DMS153 treated with DMSO at 0.1 percent for 48 hours (cell line): ENCODE results near the gene STRBP.
"Not testable (repeated sequence)": the region's sequence is repeated elsewhere in the genome, so short reads cannot be mapped to it uniquely, and the experiment has no call there.

ENCODE experiments used
- DNase-seq: peaks from one replicate; lab custom pipeline; 2025; ENCODE audit not compliant: unreplicated experiment; lab: John Stamatoyannopoulos, UW

Gene STRBP

GRCh38 chr9:123268465-123269259 lies at the start of gene STRBP:
Gene STRBP, minus strand, starts transcription at chr9:123268586. Its CDS starts 84,452 bp downstream, at chr9:123184134.
- peak; percentile 90 for DNase-seq

GRCh38 chr9:123316053-123316718 lies 47.8 kb upstream of the STRBP start:
- DNase-seq, result no peak

DNA sequence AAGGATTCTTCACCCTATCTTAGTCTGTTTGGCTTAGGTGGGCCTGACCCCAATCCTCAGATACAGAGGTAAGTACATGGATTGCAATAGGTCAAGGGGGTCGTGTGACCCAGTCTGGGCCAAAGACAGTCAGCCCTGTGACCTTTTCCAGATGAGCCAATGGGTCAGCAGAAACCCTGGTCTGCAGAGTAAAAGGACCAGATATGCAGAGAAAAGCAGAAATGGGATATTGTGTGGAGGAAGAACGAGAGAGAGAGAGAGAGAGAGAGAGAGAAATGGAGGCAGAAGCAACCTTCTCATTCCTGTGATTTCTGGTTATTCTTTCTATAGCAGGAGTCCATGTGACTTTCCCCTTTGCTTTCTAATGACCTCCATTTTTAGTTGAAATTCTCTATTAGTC lies 47.2 kb upstream of the STRBP start:
- DNase-seq, result no peak

DNA sequence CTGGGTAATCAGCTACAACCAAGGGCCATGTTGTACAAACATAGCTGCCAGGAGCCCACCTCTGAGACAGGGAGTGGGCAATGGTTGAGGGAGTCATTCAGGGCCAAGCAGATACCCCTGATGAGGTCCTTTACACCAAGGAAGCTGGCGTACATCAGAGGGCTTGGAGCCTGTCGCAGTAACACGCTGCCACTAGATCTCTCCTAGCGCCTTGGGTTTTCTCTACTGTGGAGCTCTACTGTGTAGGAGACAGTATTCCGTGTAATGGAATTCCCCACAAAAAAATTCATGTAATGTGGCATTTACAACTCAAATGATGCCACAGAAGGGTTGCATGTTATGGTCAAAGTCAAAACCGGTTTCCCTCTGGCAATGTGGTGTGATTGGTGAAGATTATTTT lies 46.2 kb upstream of the STRBP start:
- no peak for DNase-seq

DNA sequence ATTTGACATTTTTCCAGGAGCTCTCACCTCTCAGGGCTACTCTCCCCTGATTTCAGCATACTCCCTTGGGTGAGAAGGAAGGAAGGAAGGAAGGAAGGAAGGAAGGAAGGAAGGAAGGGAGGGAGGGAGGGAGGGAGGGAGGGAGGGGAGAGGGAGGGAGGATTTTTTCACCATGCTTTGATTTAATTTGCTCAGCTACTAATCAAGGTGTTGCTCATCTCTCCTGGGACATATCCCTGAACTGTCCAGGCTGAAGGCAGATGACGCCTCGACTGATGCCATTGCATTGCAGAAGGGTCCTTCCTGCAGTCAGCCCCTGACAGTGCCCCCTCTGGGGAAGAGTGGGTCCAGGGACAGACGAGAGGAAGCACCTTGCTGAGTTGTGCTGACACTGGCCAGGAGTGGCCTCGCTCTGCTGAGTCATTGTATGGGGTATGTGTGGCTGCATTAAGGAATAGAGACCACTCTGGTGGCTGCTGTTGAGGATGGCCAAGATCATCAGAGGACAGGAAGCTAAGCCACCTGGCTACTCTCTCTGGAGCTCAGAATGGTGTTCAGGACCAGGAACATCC lies 44.0 kb upstream of the STRBP start:
- DNase-seq, result no peak

DNA sequence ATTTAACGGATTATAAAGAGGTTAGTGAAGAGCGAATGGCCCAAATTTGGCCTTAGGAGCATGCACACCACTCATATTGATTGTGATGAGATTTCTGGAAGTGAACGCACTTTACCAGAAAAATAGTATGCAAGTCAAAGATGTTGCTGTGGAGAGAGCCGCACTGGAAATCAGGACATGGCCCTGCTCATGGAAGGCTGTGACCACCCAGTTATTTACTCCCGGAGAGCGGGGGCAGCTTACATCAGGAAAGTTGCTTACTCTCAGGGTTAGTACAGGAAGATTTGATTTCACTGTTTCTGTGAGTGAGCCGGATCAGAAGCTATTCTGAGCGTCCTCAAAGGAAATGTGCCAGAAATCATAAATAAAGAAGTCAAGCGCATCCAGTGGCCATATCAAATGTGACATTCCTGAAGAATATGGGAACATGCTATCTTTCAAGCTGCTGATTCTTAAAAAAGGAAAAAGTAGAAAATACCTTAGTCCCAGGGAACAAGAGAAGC lies 42.9 kb upstream of the STRBP start:
- no peak for DNase-seq

- DNase-seq, result no peak
Measured at GRCh38 chr9:123310551-123311249, 42.3 kb upstream of the STRBP start.

GRCh38 chr9:123309611-123310010 lies 41.2 kb upstream of the STRBP start:
- no peak for DNase-seq

GRCh38 chr9:123305879-123306278 lies 37.5 kb upstream of the STRBP start:
- DNase-seq, result no peak

- DNase-seq, result no peak
Measured at GRCh38 chr9:123304340-123304691, 35.9 kb upstream of the STRBP start.

DNA sequence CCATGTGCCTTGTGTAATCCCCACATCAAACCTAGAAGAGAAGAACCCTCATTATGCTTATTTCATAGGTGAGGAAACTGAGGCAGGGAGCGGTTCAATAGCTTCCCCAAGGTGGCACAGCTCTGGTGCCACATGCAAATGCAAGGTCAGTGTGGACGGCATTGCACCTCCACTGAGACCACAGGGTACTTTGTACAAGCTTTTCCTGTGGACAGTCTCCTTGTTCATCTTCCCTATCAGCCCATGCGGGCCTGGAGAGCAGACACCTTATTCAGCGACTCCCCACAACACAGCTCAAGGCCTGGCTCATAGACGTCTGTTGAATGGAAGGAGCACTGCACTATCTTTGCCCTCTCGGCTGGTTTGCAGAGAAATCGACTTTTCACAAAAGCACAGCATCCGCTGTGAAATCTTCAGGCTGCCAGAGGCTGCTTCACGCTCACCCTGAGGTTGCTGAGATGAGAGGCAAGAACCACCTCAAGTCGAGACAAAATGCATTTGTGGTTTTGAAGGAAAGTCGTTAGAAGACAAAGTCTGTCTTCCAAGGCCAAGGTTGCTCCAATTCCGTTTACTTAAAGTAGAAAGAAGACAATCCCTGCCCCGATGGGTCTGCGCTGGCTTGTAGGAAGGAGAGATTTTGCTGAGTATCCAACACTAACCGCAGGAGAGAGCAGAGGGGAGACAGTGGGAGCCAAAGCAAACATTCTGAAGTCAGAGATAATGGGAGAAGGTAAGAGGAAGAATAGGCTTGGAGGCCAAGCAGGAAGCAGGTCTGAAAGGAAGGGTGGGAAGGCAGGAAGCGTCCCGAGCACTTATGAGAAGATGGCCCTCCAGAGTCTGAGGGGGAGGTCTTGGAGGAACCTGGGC lies 34.2 kb upstream of the STRBP start:
- DNase-seq, result no peak

DNA sequence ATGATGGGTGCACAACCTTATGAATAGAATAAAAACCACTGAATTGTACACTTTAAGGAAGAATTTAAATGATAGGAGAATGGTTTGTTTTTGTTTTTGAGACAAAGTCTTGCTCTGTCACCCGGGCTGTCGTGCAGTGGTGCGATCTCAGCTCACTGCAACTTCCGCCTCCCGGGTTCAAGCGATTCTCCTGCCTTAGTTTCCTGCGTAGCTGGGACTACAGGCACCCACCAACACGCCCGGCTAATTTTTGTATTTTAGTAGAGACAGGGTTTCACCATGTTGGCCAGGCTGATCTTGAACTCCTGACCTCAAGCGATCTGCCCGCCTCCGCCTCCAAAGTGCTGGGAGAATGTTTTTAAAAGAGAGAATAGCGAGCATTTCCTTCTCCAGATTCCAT lies 33.5 kb upstream of the STRBP start:
- DNase-seq, result not testable (repeated sequence)

DNA sequence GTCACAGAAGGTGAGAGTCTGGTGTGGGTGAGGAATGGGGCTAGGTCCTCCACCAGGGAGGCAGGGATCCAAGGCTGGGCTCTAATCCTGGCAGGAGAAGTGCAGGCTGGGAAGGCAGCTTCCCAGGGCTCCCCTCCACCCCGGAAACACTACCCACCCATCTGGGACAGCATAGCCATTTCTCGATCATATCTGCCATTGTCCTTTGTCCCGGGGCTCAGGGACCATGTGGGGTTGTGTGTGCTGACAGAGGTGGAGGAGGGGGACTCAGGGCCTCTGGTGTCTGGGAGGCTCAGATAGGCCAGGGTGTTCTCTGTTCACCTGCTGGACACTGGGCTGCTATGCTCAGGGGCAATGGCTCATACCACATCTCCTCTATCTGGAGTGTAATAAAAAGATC lies 32.2 kb upstream of the STRBP start:
- no peak for DNase-seq

DNA sequence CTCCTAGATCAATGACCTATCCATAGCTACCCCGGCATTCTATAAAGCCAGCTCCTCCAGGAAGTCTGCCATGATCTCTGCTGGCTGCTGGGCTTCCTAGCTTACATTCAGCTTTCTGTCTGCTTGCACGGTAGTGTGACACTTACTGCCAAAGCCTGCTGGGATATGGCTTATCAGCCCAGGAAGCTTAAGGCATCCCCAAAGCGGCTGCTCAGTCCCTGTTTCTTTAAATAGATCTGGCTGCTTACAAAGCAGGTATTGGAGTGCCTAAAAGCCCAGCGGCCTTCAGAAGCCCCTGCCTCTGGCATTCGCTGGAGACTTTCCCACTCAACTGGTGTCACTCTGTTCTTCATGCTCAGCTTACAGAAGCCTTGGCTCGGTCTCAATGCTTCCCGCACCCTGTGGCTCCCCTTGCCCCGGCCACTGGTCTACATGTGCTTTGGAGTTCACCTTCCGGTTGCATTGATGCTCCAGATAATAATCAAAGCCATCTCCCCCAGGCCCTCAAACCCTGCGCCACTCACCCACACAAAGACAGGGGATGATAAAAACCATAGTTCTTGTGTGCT lies 31.3 kb upstream of the STRBP start:
- no peak for DNase-seq

GRCh38 chr9:123296174-123296573 lies 27.8 kb upstream of the STRBP start:
- no peak for DNase-seq

GRCh38 chr9:123291736-123292135 lies 23.4 kb upstream of the STRBP start:
- DNase-seq, result no peak

DNA sequence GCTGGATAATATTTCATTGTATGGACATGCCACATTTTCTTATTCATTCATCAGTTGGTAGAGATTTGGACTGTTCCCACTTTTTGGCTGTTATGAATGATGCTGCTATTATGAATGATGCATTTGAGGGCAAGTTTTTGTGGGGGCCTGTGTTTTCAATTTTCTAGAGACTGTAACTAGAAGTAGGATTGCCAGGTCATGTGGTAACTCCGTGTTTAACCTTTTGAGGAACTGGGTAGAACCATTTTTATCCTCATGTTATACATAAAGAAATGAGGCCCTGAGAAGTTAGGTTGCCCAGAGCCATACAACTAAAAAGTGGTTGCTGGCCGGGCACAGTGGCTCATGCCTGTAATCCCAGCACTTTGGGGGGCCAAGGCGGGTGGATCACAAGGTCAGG lies 22.4 kb upstream of the STRBP start:
- DNase-seq, result no peak

DNA sequence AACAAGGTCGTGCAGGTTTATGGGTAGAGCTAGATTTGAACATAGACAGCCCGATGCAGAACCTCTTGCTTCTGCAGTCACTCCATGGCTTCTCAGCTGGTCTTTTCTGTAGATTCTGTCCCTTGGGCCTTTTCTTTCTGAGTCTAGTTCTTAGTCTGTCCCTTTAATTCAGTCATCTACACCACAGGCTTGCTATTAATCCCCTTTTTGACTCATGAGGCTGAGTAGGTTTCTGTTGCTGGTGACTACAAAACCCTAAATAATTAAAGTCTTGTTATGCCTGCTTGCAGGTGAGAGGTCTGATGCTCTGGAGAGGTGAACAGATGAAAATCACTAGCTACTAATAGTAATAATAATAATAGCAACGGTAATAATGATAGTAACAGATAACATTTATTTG lies 19.3 kb upstream of the STRBP start:
- no peak for DNase-seq

DNA sequence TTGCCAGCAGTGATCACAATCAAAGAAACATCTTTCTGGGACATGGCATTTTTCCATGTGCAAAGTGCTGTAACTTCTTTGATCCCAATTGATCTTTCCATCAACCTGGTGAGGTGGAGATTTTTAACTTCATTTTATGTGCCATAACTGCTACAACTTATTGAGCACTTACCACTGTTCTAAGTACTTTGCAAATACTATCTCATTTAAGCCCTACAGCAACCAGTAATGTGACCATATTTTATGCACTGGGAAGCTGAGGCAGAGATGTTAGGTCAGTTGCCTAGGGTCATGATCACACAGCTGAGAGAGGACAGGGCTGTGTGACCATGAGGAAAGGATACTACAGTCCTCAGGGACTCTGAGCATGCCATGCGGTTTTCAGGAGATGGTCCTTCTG lies 17.9 kb upstream of the STRBP start:
- no peak for DNase-seq

DNA sequence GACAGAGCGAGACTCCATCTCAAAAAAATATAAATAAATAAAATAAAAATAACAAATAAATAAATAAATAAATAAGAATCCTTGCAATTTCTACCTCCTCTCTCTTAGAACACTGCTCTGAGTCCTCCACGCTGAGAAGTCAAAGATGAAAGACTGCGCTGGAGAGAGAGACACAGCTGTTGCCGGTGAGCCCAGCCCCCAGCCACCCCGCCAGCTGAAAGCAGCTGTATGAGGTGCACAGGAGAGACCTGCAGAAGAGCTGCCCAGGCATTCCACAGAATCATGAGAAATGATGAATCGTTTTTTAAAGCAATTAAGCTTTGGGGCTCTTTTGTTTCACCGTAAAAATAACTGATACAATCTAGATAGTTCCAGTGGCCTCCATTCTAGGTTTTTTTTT lies 16.3 kb upstream of the STRBP start:
- DNase-seq, result no peak
